Naive thymus-derived CD4-positive, alpha-beta T cell (primary cell): ENCODE results near the gene MEA1. TPM values are rescaled to one million over a fixed set of nuclear protein-coding genes. Genes with fewer than 3 reads are reported as not detected.
A peak's percentile ranks its signal among the peaks of the same experiment; 100 is the strongest.

Source experiments
- ATAC-seq: fragments of 150-1000 bp; cut with Tn5 transposase; 2 replicates; pipeline ENCODE4 v1.10.0; 2021; ENCODE audit warnings: mild to moderate bottlenecking, moderate library complexity
- CTCF ChIA-PET: fragments of 350-600 bp; sonication (Branson Sonifier 250); formaldehyde crosslinking; loops from one replicate; lab custom pipeline; 2021; ENCODE audit warnings: antibody characterized with exemption; lab: Charles Lee
- POLR2A ChIA-PET: fragments of 350-600 bp; sonication (Branson Sonifier 250); formaldehyde crosslinking; loops from one replicate; lab custom pipeline; 2021; ENCODE audit warnings: antibody characterized with exemption, inconsistent platforms; lab: Charles Lee
- DNase-seq, 9 donors: peaks; one replicate each; pipeline versions ENCODE4 v3.0.0 to v3.0.0-alpha.2; 2020 to 2022; ENCODE audit warnings: mixed read lengths in 1 of 9
- H3K27ac ChIP-seq: one replicate; pipeline ENCODE4 v1.7.0; 2013; ENCODE audit warnings: mild to moderate bottlenecking, low read depth, low read length, moderate library complexity
- H3K27me3 ChIP-seq, 2 donors: one replicate each; pipeline ENCODE4 v1.7.0; 2013; ENCODE audit warnings: low read length in 2 of 2, mild to moderate bottlenecking in 2 of 2, moderate library complexity in 2 of 2; ENCODE audit not compliant: control insufficient read depth in 2 of 2, insufficient read depth in 2 of 2
- H3K36me3 ChIP-seq, 3 experiments: 1 replicate in 2 of 3; 2 replicates in 1 of 3; pipeline ENCODE4 v1.7.0; 2013; ENCODE audit warnings: low read length in 3 of 3, mild to moderate bottlenecking in 3 of 3, moderate library complexity in 1 of 3; ENCODE audit not compliant: insufficient read depth in 3 of 3, control insufficient read depth in 2 of 3
- H3K4me1 ChIP-seq, 2 donors: one replicate each; pipeline ENCODE4 v1.7.0; 2013; ENCODE audit warnings: low read length in 2 of 2, mild to moderate bottlenecking in 2 of 2, moderate library complexity in 1 of 2; ENCODE audit not compliant: control insufficient read depth in 2 of 2, insufficient read depth in 2 of 2
- H3K4me3 ChIP-seq: 2 replicates; pipeline ENCODE4 v1.7.0; 2013; ENCODE audit warnings: mild to moderate bottlenecking, low read length
- H3K9me3 ChIP-seq, 3 experiments: 1 replicate in 2 of 3; 2 replicates in 1 of 3; pipeline ENCODE4 v1.7.0; 2013; ENCODE audit warnings: low read length in 3 of 3; ENCODE audit not compliant: control insufficient read depth in 2 of 3
- H3K27ac Mint-ChIP-seq, 9 donors: one replicate each; pipeline ENCODE4 v1.8.0; 2020 to 2022; ENCODE audit warnings: mixed read lengths in 9 of 9, mild to moderate bottlenecking in 8 of 9, moderate library complexity in 5 of 9, inconsistent platforms in 2 of 9
- H3K27me3 Mint-ChIP-seq, 5 donors: one replicate each; pipeline ENCODE4 v1.8.0; 2021 to 2022; ENCODE audit warnings: mixed read lengths in 5 of 5, mild to moderate bottlenecking in 1 of 5
- H3K36me3 Mint-ChIP-seq, 5 donors: one replicate each; pipeline ENCODE4 v1.8.0; 2020 to 2022; ENCODE audit warnings: mixed read lengths in 5 of 5, mild to moderate bottlenecking in 3 of 5, inconsistent platforms in 1 of 5
- H3K4me1 Mint-ChIP-seq, 7 donors: one replicate each; pipeline ENCODE4 v1.8.0; 2020 to 2022; ENCODE audit warnings: mixed read lengths in 7 of 7, mild to moderate bottlenecking in 3 of 7, inconsistent platforms in 1 of 7
- H3K4me3 Mint-ChIP-seq, 10 donors: one replicate each; pipeline ENCODE4 v1.8.0; 2020 to 2022; ENCODE audit warnings: mild to moderate bottlenecking in 10 of 10, mixed read lengths in 10 of 10, moderate library complexity in 6 of 10, inconsistent platforms in 2 of 10
- H3K9me3 Mint-ChIP-seq, 11 donors: one replicate each; pipeline ENCODE4 v1.8.0; 2020 to 2022; ENCODE audit warnings: mixed read lengths in 11 of 11, mild to moderate bottlenecking in 4 of 11, inconsistent platforms in 1 of 11, moderate library complexity in 1 of 11
- intact Hi-C, 2 donors: fragments of 100-400 bp; cut with micrococcal nuclease; formaldehyde crosslinking; loops; one replicate each; pipeline ENCODE4 v1.15.1; 2023
- polyA plus RNA-seq, 2 donors: library from polyadenylated mRNA; unstranded; fragments of 300-500 nt; fragmentation: Illumina TruSeq; gene quantifications; one replicate each; pipeline ENCODE4 v1.2.3, GENCODE V29; 2021
- total RNA-seq, 6 experiments: library from RNA in 5 of 6; stranded (reverse) in 5 of 6; gene quantifications; 1 replicate in 5 of 6; 2 replicates in 1 of 6; pipeline ENCODE4 v1.2.3 and lab custom pipeline; 2021 to 2026

MEA1 gene
- total and polyA plus RNA-seq, 7 experiments from 2014 or later, result 20.3 to 72.3 (median 35.0) TPM

- Mint-ChIP-seq H3K27me3 (no peaks in the 10 kb centered on the region), H3K36me3 (peaks cover 9 to 38% (median 17%) of the 10 kb centered on the region in 5 donors), H3K4me3 (peak within 1 kb of the TSS; percentile 88 to 100 (median 96)), H3K9me3 (no peaks in the 10 kb centered on the region), H3K27ac (peak within 1 kb of the TSS; percentile 95 to 100 (median 99)), H3K4me1 (peaks cover 28 to 50% (median 45%) of the 10 kb centered on the region in 7 donors)
- no peaks in the 10 kb centered on the region for H3K9me3 ChIP-seq
- DNase-seq (peak; percentile 79 to 98 (median 95)), ATAC-seq (peak; percentile 99)
- CTCF ChIA-PET, result interaction anchor here (0.5 to 0.6 kb wide), 2 partner anchors 155 to 471 kb away, joined by 4 to 6 read pairs; no protein-coding TSS in a partner anchor
- peak within 1 kb of the TSS; percentile 88 for H3K27ac ChIP-seq
- intact Hi-C loops, result loop anchor here (1.0 to 10.0 kb wide), 17 partner anchors 37 to 1325 kb away; partner anchors contain the start of genes CNPY3 (in 2 of the 2), KLHDC3 (in 2 of the 2), SRF (in 2 of the 2) and UBR2 (in 2 of the 2)
- peak within 1 kb of the TSS; percentile 80 for H3K4me3 ChIP-seq
- H3K27me3 ChIP-seq, result no peaks in the 10 kb centered on the region
- POLR2A ChIA-PET, result interaction anchor here (0.8 to 3.6 kb wide), 19 partner anchors 8 to 495 kb away, joined by 3 to 33 read pairs (median 4); partner anchors contain the start of genes CNPY3, KLHDC3, MEA1 and PEX6
- H3K4me1 ChIP-seq, result peaks cover 0 to 21% of the 10 kb centered on the region in 2 donors
- H3K36me3 ChIP-seq, result peaks cover 0 to 32% (median 0%) of the 10 kb centered on the region in 3 experiments
Observed at GRCh38 chr6:43059168-43060033, 45.7 kb upstream of the MEA1 start, which contains the start of the genes KLC4 and MRPL2. TSS of gene KLC4 (plus strand) at chr6:43059631. CDS start at chr6:43061336, 1,705 bp downstream. TSS of gene MRPL2 (minus strand) at chr6:43059434. CDS start at chr6:43059381, 53 bp downstream.

- H3K4me1 ChIP-seq, result peaks cover 0 to 27% of the 10 kb centered on the region in 2 donors
- POLR2A ChIA-PET, result interaction anchor here (0.9 to 3.6 kb wide), 11 partner anchors 26 to 494 kb away, joined by 3 to 33 read pairs (median 7); partner anchors contain the start of genes CNPY3, KLHDC3, MEA1 and PEX6
- no peaks in the 10 kb centered on the region for H3K27me3 Mint-ChIP-seq
- peak overlapping the region; percentile 80 for H3K4me3 ChIP-seq
- H3K9me3 ChIP-seq, result no peaks in the 10 kb centered on the region
- peaks cover 33 to 57% (median 52%) of the 10 kb centered on the region in 7 donors for H3K4me1 Mint-ChIP-seq
- ATAC-seq (no peak), DNase-seq (no peak)
- H3K36me3 Mint-ChIP-seq, result peaks cover 7 to 35% (median 11%) of the 10 kb centered on the region in 5 donors
- H3K36me3 ChIP-seq, result peaks cover 0 to 27% (median 0%) of the 10 kb centered on the region in 3 experiments
- no peaks in the 10 kb centered on the region for H3K9me3 Mint-ChIP-seq
- peak overlapping the region; percentile 88 to 100 (median 96) for H3K4me3 Mint-ChIP-seq
- intact Hi-C loops, result loop anchor here (2.0 to 10.0 kb wide), 5 partner anchors 36 to 1324 kb away; partner anchors contain the start of genes LRRC73 (in 1 of the 2), POLR1C (in 1 of the 2), TBCC (in 1 of the 2) and TFEB (in 1 of the 2)
- H3K27ac Mint-ChIP-seq, result peak overlapping the region; percentile 95 to 100 (median 99)
- CTCF ChIA-PET, result no interaction called here
- H3K27me3 ChIP-seq, result no peaks in the 10 kb centered on the region
- H3K27ac ChIP-seq, result peak overlapping the region; percentile 88
Observed at GRCh38 chr6:43058531-43058930, 44.8 kb upstream of the MEA1 start.

- CTCF ChIA-PET, result interaction anchor here (0.5 to 0.6 kb wide), 2 partner anchors 9 to 21 kb away, joined by 3 to 4 read pairs; no protein-coding TSS in a partner anchor
- H3K36me3 ChIP-seq, result peaks cover 0 to 23% (median 0%) of the 10 kb centered on the region in 3 experiments
- DNase-seq, result no peak
- H3K4me1 ChIP-seq, result peaks cover 8 to 33% of the 10 kb centered on the region in 2 donors
- POLR2A ChIA-PET, result interaction anchor here (0.6 to 4.3 kb wide), 6 partner anchors 35 to 126 kb away, joined by 3 to 37 read pairs (median 18); partner anchors contain the start of genes CNPY3, KLHDC3, MEA1 and PPP2R5D
- no peak for ATAC-seq
- Mint-ChIP-seq H3K27me3 (no peaks in the 10 kb centered on the region), H3K27ac (peak overlapping the region in 6 of 9 donors; percentile 7 to 79 (median 46)), H3K9me3 (no peaks in the 10 kb centered on the region), H3K4me3 (peak overlapping the region in 4 of 10 donors; percentile 7 to 69 (median 48)), H3K36me3 (peaks cover 0 to 17% (median 13%) of the 10 kb centered on the region in 5 donors), H3K4me1 (peaks cover 40 to 74% (median 63%) of the 10 kb centered on the region in 7 donors)
- intact Hi-C loops, result loop anchor here (10.0 kb wide), 2 partner anchors 459 to 1321 kb away; partner anchors contain the start of genes LRRC73 (in 1 of the 2), POLR1C (in 1 of the 2), TFEB (in 1 of the 2) and YIPF3 (in 1 of the 2)
- no peaks in the 10 kb centered on the region for H3K9me3 ChIP-seq
- no peaks in the 10 kb centered on the region for H3K27me3 ChIP-seq
- H3K27ac ChIP-seq, result no peak overlapping the region
- no peak overlapping the region for H3K4me3 ChIP-seq
Observed at GRCh38 chr6:43055966-43056365, 42.2 kb upstream of the MEA1 start.

- Histone ChIP-seq H3K27ac (peak overlapping the region; percentile 89), H3K27me3 (no peaks in the 10 kb centered on the region), H3K4me3 (peak overlapping the region; percentile 70), H3K4me1 (peaks cover 8 to 24% of the 10 kb centered on the region in 2 donors), H3K36me3 (peaks cover 0 to 34% (median under 1%) of the 10 kb centered on the region in 3 experiments), H3K9me3 (no peaks in the 10 kb centered on the region)
- Mint-ChIP-seq H3K27ac (peak overlapping the region; percentile 92 to 99 (median 97)), H3K4me1 (peaks cover 38 to 64% (median 56%) of the 10 kb centered on the region in 7 donors), H3K9me3 (no peaks in the 10 kb centered on the region), H3K36me3 (peaks cover 0 to 24% (median 8%) of the 10 kb centered on the region in 5 donors), H3K27me3 (no peaks in the 10 kb centered on the region), H3K4me3 (peak overlapping the region; percentile 86 to 99 (median 94))
- DNase-seq, result no peak
- POLR2A ChIA-PET, result interaction anchor here (0.6 to 4.3 kb wide), 19 partner anchors 9 to 462 kb away, joined by 3 to 37 read pairs (median 4); partner anchors contain the start of genes CNPY3, KLHDC3, MEA1 and PEX6
- no peak for ATAC-seq
- intact Hi-C loops, result loop anchor here (5.0 to 10.0 kb wide), 3 partner anchors 460 to 1320 kb away; partner anchors contain the start of genes LRRC73 (in 1 of the 2), POLR1C (in 1 of the 2), TFEB (in 1 of the 2) and YIPF3 (in 1 of the 2)
- CTCF ChIA-PET, result interaction anchor here (1.0 to 1.2 kb wide), 5 partner anchors 29 to 124 kb away, joined by 3 to 5 read pairs (median 4); partner anchors contain the start of genes KLHDC3 and RRP36
Observed at GRCh38 chr6:43054206-43054943, 40.6 kb upstream of the MEA1 start.

GRCh38 chr6:43053545-43054205, 39.9 kb upstream of the MEA1 start, which contains the start of gene CUL7:
TSS of gene CUL7 (minus strand) at chr6:43053851. CDS start at chr6:43052788, 1,063 bp downstream.
- peak; percentile 72 to 90 (median 88) for DNase-seq
- Histone ChIP-seq H3K4me3 (peak within 1 kb of the TSS; percentile 70), H3K27me3 (no peaks in the 10 kb centered on the region), H3K36me3 (peaks cover 0 to 36% (median 4%) of the 10 kb centered on the region in 3 experiments), H3K9me3 (no peaks in the 10 kb centered on the region), H3K4me1 (peaks cover 8 to 24% of the 10 kb centered on the region in 2 donors), H3K27ac (peak within 1 kb of the TSS; percentile 89)
- Mint-ChIP-seq H3K9me3 (no peaks in the 10 kb centered on the region), H3K36me3 (peaks cover 0 to 28% (median 7%) of the 10 kb centered on the region in 5 donors), H3K4me3 (peak within 1 kb of the TSS; percentile 86 to 99 (median 94)), H3K4me1 (peaks cover 37 to 58% (median 50%) of the 10 kb centered on the region in 7 donors), H3K27ac (peak within 1 kb of the TSS; percentile 92 to 99 (median 97)), H3K27me3 (no peaks in the 10 kb centered on the region)
- intact Hi-C loops, result loop anchor here (1.0 to 10.0 kb wide), 9 partner anchors 32 to 1319 kb away; partner anchors contain the start of genes CNPY3 (in 2 of the 2), KLHDC3 (in 2 of the 2), PEX6 (in 2 of the 2) and PPP2R5D (in 2 of the 2)
- ChIA-PET CTCF (interaction anchor here (1.0 to 1.2 kb wide), 5 partner anchors 29 to 124 kb away, joined by 3 to 5 read pairs (median 4); partner anchors contain the start of genes KLHDC3 and RRP36), POLR2A (interaction anchor here (0.6 to 4.3 kb wide), 21 partner anchors 9 to 553 kb away, joined by 3 to 37 read pairs (median 4); partner anchors contain the start of genes CNPY3, KLHDC3, MEA1 and PEX6)
- ATAC-seq, result peak; percentile 99
